Measurements from ENCODE around the gene MAP4K3.

GRCh38 chr2:39216346-39217191 is 220.5 kb downstream of the MAP4K3 start:
- TF ChIP-seq CTCF (IDR thresholded peaks at IDR 0.05; ENCODE audit: insufficient read depth, low read depth, low read length) (no peak), EZH2 (IDR thresholded peaks at IDR 0.05; ENCODE audit: insufficient read depth, low read length) (no peak)

Data from astrocyte (in vitro differentiated cells and primary cell).